Muscle of leg (tissue), 11 donors: ENCODE results near the gene TRPV5. TPM values are rescaled to one million over a fixed set of nuclear protein-coding genes. Genes with fewer than 3 reads are reported as not detected.

ENCODE experiments used
- DNase-seq: peaks from one replicate; pipeline ENCODE4 v3.0.0; 2013
- H3K27ac ChIP-seq: one replicate; pipeline ENCODE4 v1.5.1; 2013; ENCODE audit warnings: mild to moderate bottlenecking, low read length, control low read depth
- H3K27me3 ChIP-seq: one replicate; pipeline ENCODE4 v1.6.1; 2013; ENCODE audit warnings: low read length; ENCODE audit not compliant: control insufficient read depth, insufficient read depth
- H3K36me3 ChIP-seq: one replicate; pipeline ENCODE4 v1.6.1; 2013; ENCODE audit warnings: low read length; ENCODE audit not compliant: control insufficient read depth, insufficient read depth
- H3K4me1 ChIP-seq: one replicate; pipeline ENCODE4 v1.6.1; 2013; ENCODE audit warnings: low read length; ENCODE audit not compliant: control insufficient read depth, insufficient read depth
- H3K4me3 ChIP-seq: one replicate; pipeline ENCODE4 v1.5.1; 2013; ENCODE audit warnings: low read length, control low read depth
- H3K9me3 ChIP-seq: replicated peaks from 2 replicates; pipeline ENCODE4 v1.6.1; 2013; ENCODE audit warnings: low read depth, low read length; ENCODE audit not compliant: control insufficient read depth
- WGBS: methylation state at CpG from one replicate; pipeline ENCODE4 v1.1.5; 2013; ENCODE audit warnings: missing lambda C conversion rate; ENCODE audit not compliant: insufficient coverage; 5-methylcytosine and 5-hydroxymethylcytosine counted together
- polyA plus RNA-seq, 8 donors: library from polyadenylated mRNA; unstranded; fragments of 120-200 nt; gene quantifications; one replicate each; pipeline versions ENCODE4 v1.2.1 to v1.2.3, GENCODE V29; 2013; ENCODE audit warnings: inconsistent platforms in 1 of 8, low replicate concordance in 1 of 8; ENCODE audit not compliant: insufficient read length in 8 of 8, insufficient read depth in 1 of 8
- total RNA-seq: library from RNA; stranded (reverse); fragments of 120-200 nt; gene quantifications from one replicate; pipeline ENCODE4 v1.2.4, GENCODE V29; 2013

Gene TRPV5
- total and polyA plus RNA-seq, 9 donors: 0.04 to 0.11 (median 0.06) TPM; not detected in 3

DNA sequence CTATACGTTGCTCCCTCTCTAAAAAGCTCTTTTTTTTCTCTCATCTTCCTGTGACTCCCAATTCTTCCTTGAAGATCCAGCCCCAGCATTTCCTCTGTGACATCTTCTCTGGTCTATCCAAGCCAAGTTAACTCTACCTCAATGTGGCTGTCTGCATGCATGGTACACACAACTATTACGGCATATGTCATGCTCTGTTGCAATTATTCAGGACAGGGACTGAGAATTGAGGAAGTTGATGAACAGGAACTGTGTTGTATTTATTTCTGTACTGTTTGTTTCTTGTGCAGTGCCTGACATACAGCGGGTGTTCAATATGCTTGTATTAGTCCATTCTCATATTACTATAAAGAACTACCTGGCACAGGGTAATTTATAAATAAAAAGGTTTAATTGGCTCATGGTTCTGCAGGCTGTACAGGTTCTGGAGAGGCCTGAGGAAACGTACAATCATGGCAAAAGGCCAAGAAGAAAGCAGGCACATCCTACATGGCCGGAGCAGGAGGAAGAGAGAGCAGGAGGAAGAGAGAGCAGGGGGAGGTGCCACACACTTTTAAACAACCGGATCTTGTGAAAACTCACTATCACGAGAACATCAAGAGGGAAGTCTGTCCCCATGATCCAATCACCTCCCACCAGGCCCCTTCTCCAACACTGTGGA, 6.3 kb downstream of the TRPV5 start:
- WGBS: 30% methylated on average over 2 of the region's 7 CpGs
- Histone ChIP-seq H3K27ac (no peak overlapping the region), H3K4me3 (no peak overlapping the region), H3K9me3 (no peaks in the 10 kb centered on the region), H3K27me3 (no peaks in the 10 kb centered on the region), H3K4me1 (no peaks in the 10 kb centered on the region), H3K36me3 (no peaks in the 10 kb centered on the region)
- DNase-seq: peak; percentile 14

DNA sequence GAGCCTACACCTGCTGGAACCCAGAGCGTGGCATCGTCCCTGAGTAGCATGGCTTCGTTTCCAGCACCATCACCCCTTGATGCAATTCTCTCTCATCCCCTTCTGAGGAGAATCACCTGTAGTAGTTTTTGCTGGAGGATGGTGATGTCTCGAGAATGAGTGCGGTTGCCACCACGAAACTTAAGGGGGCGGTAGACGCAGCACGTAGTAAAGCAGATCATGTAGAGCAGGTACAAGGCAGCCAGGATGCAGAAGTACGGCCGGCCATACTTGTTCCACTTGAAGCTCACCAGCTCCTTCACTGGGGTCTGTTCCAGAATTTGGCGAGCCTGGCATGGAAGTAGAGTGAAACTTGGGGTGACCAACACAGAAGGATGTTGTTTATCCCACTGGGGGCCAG, 8.1 kb downstream of the TRPV5 start:
- no peak overlapping the region for H3K4me3 ChIP-seq
- H3K27ac ChIP-seq: no peak overlapping the region
- no peaks in the 10 kb centered on the region for H3K9me3 ChIP-seq
- WGBS: 44% methylated on average over 5 of the region's 12 CpGs
- H3K4me1 ChIP-seq: no peaks in the 10 kb centered on the region
- no peaks in the 10 kb centered on the region for H3K27me3 ChIP-seq
- no peaks in the 10 kb centered on the region for H3K36me3 ChIP-seq
- DNase-seq: no peak

DNA sequence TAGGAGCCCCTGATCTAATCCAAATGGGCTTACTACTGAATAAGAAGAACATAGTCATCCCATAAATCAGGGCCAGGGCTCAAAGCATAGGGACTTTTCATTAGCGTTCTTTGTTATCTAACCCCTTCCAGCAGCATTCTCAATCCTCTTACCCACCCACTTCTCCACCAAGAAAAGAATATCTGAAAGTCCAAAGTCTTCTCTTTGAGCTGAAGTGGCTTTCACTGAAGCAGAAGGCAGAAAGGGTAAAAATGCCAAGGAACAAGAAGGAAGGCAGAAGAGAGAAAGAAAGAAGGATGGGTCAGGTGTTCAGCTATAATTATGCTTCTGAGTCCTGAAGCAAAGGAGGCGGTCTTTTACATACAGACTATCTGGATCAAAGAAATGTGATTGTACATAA, 10.2 kb downstream of the TRPV5 start:
- Histone ChIP-seq H3K27ac (no peak overlapping the region), H3K4me1 (no peaks in the 10 kb centered on the region), H3K36me3 (no peaks in the 10 kb centered on the region), H3K4me3 (no peak overlapping the region), H3K27me3 (no peaks in the 10 kb centered on the region), H3K9me3 (no peaks in the 10 kb centered on the region)
- WGBS: no CpG with 5 or more reads among the region's 2 CpGs
- no peak for DNase-seq

DNA sequence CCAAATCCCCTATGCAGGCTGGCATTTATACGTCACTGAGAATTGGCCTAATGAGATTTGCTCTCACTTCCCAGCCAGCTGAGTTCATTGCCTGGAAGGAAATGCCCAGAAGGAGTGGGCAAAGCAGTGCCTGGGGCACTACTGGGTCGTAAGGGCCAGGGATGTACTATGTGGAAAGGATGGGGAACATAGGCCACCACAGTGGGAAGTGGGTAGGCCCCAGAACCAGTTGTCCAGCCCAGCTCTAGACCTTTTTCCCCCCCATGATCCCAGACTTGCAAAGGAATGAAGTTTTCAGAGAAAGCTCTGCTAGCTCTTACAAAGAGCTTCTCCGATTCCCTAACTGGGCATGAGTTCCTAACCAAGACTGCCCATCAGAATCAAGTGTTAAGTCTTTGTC, 13.9 kb downstream of the TRPV5 start:
- H3K9me3 ChIP-seq: no peaks in the 10 kb centered on the region
- H3K4me1 ChIP-seq: no peaks in the 10 kb centered on the region
- WGBS: 100% methylated on average over 1 of the region's 3 CpGs
- no peak for DNase-seq
- H3K36me3 ChIP-seq: no peaks in the 10 kb centered on the region
- H3K4me3 ChIP-seq: no peak overlapping the region
- no peak overlapping the region for H3K27ac ChIP-seq
- no peaks in the 10 kb centered on the region for H3K27me3 ChIP-seq

DNA sequence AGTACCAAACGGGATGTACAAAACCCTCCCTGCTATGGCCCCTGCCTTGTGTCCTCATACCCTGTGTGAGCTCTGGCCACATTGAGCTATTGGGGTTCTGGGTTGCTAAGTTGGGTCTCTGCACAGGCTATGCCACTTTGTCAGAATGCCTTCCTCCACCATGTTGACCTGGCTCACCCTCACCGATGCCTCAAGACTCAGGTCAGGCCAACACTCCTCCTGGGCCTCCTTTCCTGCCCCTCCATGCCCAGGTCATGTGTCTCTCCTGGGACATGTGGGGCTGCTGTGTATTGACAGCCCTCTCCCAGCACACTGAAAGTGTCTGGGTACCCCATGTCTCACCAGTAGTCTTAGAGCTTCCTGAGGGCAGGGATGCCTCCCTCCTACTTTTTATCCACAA, 14.6 kb downstream of the TRPV5 start:
- no peaks in the 10 kb centered on the region for H3K36me3 ChIP-seq
- WGBS: 80% methylated on average over 1 of the region's 2 CpGs
- DNase-seq: no peak
- no peaks in the 10 kb centered on the region for H3K27me3 ChIP-seq
- no peak overlapping the region for H3K27ac ChIP-seq
- no peak overlapping the region for H3K4me3 ChIP-seq
- H3K4me1 ChIP-seq: no peaks in the 10 kb centered on the region
- H3K9me3 ChIP-seq: no peaks in the 10 kb centered on the region

DNA sequence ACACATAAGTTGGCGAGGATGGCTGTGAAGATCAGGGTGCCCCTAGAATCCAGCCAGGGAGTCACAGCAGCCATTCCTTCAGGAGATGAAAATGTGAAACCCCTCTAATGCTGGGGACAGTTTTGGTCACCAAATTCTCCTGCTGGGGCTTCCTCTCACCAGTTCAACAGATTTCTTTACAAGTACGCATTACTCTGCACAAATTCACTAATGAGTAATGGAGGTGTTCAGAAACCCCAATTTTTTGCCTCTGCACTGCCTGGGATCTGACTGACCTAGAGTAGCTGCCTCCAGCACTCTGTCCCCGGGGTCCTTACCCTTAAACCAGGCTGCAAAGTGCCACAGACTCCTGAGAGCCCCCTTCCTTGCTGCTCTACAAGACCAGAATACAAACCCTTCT, 16.1 kb downstream of the TRPV5 start:
- H3K27me3 ChIP-seq: peaks cover 1% of the 10 kb centered on the region
- 100% methylated on average over 1 of the region's 3 CpGs for WGBS
- H3K4me1 ChIP-seq: no peaks in the 10 kb centered on the region
- no peak overlapping the region for H3K27ac ChIP-seq
- H3K36me3 ChIP-seq: no peaks in the 10 kb centered on the region
- H3K9me3 ChIP-seq: no peaks in the 10 kb centered on the region
- DNase-seq: no peak
- H3K4me3 ChIP-seq: no peak overlapping the region

DNA sequence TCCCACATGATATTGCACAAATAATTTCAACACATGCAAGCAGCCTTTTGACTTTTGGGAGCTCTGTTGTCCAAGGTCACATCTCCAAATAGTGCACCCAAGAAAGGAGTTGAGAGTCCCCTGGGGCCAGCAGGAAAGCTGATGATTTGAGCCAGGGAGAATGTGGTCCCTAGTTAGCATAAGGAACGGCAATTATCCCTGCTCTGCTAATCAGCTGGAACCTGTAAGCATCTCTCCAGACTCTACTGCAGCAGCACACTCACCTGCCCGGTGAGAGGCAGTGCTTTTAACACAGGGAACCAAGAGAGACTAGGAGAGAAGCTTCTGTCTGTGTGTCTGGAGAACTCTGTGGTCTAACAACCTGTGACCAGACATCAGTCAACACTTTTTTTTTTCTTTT, 17.0 kb downstream of the TRPV5 start:
- whole genome bisulfite sequencing: no CpG with 5 or more reads among the region's 2 CpGs
- no peaks in the 10 kb centered on the region for H3K4me1 ChIP-seq
- DNase-seq: no peak
- H3K27me3 ChIP-seq: peaks cover 4% of the 10 kb centered on the region
- no peak overlapping the region for H3K4me3 ChIP-seq
- no peaks in the 10 kb centered on the region for H3K9me3 ChIP-seq
- no peaks in the 10 kb centered on the region for H3K36me3 ChIP-seq
- no peak overlapping the region for H3K27ac ChIP-seq

DNA sequence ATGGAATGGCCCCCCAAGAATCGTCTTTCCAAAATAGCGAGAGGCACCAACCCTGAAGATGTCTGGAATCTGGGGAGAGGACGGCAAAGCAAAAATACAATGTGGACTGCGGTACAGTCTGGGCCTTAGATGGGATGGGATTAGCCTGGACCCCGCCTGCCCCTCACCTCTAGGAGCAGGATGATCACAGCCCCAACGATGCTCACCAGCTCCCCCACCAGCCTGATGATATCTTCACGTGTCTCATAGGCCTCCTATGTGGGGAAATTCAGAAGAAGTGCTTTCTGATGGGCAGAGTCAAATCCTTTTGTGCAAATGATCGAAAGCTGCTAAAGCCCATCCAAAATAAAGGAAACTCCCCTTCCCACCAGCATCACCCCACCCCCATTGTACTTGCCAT, 18.2 kb downstream of the TRPV5 start:
- 97% methylated on average over 4 of the region's 8 CpGs for WGBS
- DNase-seq: no peak
- no peaks in the 10 kb centered on the region for H3K4me1 ChIP-seq

DNA sequence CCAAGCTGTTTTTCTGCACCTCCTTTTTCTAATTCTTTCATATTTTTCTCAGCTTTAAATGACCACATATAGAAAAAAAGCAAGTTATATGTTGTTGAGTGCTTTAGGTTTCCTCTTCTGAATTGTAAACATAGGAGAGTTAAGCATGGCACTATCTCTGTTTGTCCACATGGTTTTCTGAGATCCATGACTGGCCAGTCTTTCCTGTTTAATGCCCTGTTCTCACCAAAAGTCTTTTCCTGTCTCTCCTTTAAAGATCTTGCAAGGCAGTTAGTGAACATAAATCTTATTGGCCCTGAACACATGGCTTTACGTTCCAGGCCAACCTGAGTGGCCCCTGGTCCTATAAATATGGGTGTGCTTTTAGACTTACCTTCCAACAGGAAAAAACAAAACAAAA, 19.4 kb downstream of the TRPV5 start:
- no CpG with 5 or more reads among the region's 1 CpG for WGBS
- no peak for DNase-seq
- no peaks in the 10 kb centered on the region for H3K36me3 ChIP-seq

More for the DNA sequence above, 18.2 kb downstream of the TRPV5 start:
- Histone ChIP-seq H3K36me3 (no peaks in the 10 kb centered on the region), H3K27me3 (peaks cover 4% of the 10 kb centered on the region), H3K9me3 (no peaks in the 10 kb centered on the region), H3K27ac (no peak overlapping the region), H3K4me3 (no peak overlapping the region)

DNA sequence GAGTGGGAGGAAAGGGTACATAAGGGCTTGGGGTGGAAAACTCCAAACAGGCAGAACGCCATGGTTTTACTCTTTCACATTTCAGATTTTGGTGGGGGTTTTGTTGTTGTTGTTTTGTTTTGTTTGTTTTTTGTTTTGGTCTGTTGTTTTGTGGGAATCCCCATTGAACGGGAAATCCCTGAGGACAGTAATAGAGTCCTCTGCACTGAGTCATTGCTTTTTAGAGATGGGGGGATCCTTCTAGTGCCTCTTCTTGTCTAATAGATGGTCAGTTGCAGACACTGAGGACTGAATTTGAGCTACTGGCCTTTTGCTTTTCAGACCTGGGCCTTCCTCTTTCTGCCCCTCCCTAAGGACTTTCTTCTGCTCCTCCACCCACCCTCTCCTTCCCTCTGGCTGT, 20.0 kb downstream of the TRPV5 start:
- 100% methylated on average over 1 of the region's 2 CpGs for WGBS
- Histone ChIP-seq H3K27me3 (peaks cover 4% of the 10 kb centered on the region), H3K27ac (no peak overlapping the region), H3K4me3 (no peak overlapping the region), H3K9me3 (no peaks in the 10 kb centered on the region), H3K36me3 (no peaks in the 10 kb centered on the region), H3K4me1 (no peaks in the 10 kb centered on the region)
- DNase-seq: no peak

More for the DNA sequence above, 19.4 kb downstream of the TRPV5 start:
- H3K27me3 ChIP-seq: peaks cover 4% of the 10 kb centered on the region
- no peaks in the 10 kb centered on the region for H3K9me3 ChIP-seq
- H3K27ac ChIP-seq: no peak overlapping the region
- no peaks in the 10 kb centered on the region for H3K4me1 ChIP-seq
- no peak overlapping the region for H3K4me3 ChIP-seq

DNA sequence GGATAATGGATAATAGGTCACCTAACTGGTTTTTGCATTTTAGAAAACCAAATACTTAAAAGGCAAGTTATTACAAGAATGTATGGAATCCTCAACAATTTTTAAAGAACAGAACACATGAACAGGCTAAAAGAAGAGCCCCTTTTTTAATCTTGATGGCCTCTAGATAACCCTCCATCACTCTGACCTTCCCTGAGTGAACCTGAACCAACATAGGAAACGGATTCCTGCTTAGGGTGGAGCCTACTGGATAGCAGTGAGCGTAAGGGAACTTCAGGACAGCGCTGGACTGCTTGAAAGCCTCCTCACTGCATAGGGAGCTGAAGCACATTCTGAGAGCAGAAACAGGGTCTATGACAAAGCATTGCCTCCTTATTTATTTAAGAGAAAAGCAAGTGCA, 20.5 kb downstream of the TRPV5 start:
- WGBS: 48% methylated on average over 3 of the region's 3 CpGs
- H3K36me3 ChIP-seq: no peaks in the 10 kb centered on the region
- H3K4me3 ChIP-seq: no peak overlapping the region
- no peaks in the 10 kb centered on the region for H3K9me3 ChIP-seq
- H3K27me3 ChIP-seq: peaks cover 4% of the 10 kb centered on the region
- DNase-seq: no peak
- no peaks in the 10 kb centered on the region for H3K4me1 ChIP-seq
- no peak overlapping the region for H3K27ac ChIP-seq
